Measurements from ENCODE around the gene SUPT4H1. TPM values are rescaled to one million over a fixed set of nuclear protein-coding genes. Genes with fewer than 3 reads are reported as not detected.
"Not testable (repeated sequence)": the region's sequence is repeated elsewhere in the genome, so short reads cannot be mapped to it uniquely, and the experiment has no call there.

SUPT4H1 gene
- total RNA-seq, 2 donors from 2014 or later: 50.0 to 51.4 TPM

DNA sequence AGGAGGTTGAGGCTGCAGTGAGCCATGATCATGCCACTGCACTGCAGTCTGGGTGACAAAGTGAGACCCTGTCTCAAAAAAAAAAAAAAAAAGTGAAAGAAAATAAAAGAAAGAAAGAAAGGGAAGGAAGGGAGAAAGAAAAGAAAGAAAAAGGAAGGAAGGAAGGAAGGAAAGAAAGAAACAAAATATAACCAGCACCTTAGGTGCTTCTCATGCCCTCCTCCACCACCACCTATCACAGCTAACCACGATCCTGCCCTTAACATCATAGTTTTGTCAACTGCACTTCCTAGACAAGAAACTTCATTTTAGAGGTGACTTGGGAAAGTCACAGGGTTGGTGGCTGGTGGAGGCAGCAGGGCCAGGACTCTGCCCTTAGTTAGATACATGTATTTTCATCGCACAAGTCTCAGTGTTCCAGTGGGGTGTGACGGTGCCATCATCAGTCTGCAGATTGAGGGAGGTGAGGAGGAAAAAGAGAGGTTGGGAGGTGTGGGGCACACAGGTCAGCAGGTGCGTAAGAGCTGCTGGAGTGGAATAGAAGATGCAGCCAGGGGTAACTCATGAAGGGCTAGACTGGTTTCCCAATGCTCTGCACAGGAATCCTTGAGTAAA lies 10.0 kb downstream of the SUPT4H1 start:
- Histone ChIP-seq H3K4me3 (no peak overlapping the region), H3K9me3 (no peaks in the 10 kb centered on the region), H3K27ac (no peak overlapping the region), H3K4me1 (peaks cover 0 to 8% of the 10 kb centered on the region in 2 donors), H3K27me3 (no peaks in the 10 kb centered on the region), H3K36me3 (peaks cover 31% of the 10 kb centered on the region)
- DNase-seq (ENCODE audit: low spot score): no peak
- TF ChIP-seq, protein P1, sequence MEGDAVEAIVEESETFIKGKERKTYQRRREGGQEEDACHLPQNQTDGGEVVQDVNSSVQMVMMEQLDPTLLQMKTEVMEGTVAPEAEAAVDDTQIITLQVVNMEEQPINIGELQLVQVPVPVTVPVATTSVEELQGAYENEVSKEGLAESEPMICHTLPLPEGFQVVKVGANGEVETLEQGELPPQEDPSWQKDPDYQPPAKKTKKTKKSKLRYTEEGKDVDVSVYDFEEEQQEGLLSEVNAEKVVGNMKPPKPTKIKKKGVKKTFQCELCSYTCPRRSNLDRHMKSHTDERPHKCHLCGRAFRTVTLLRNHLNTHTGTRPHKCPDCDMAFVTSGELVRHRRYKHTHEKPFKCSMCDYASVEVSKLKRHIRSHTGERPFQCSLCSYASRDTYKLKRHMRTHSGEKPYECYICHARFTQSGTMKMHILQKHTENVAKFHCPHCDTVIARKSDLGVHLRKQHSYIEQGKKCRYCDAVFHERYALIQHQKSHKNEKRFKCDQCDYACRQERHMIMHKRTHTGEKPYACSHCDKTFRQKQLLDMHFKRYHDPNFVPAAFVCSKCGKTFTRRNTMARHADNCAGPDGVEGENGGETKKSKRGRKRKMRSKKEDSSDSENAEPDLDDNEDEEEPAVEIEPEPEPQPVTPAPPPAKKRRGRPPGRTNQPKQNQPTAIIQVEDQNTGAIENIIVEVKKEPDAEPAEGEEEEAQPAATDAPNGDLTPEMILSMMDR (IDR thresholded peaks at IDR 0.05): no peak

DNA sequence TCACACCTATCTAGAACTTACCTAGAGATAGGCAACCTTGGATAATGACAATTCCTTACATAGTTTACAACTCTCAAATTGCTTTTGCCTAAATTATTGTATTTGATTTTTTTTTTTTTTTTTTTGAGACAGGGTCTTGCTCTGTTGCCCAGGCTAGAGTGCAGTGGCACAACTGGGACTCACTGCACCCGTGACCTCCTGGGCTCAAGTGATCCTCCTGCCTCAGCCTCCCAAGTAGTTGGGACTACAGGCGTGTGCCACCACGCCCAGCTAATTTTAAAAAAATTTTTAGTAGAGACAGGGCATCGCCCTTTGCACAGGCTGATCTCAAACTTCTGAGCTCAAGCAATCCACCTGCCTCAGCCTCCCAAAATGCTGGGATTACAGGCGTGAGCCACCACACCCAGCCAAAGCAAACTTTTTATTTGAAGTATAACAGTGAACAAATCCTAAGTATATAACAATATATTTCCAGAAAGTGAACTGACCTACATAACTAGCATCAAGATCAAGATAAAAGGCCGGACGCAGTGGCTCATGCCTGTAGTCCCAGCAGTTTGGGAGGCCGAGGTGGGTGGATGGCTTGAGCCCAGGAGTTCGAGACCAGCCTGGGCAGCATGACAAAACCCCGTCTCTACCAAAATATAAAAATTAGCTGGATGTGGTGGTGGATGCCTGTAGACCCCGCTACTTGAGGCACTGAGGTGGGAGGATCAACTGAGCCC lies 10.7 kb downstream of the SUPT4H1 start:
- not testable (repeated sequence) for H3K27ac ChIP-seq; DNase-seq (ENCODE audit: low spot score); H3K4me3 ChIP-seq; H3K27me3 ChIP-seq; H3K9me3 ChIP-seq
- H3K36me3 ChIP-seq: peaks cover 25% of the 10 kb centered on the region
- peaks cover 0 to 15% of the 10 kb centered on the region in 2 donors for H3K4me1 ChIP-seq

DNA sequence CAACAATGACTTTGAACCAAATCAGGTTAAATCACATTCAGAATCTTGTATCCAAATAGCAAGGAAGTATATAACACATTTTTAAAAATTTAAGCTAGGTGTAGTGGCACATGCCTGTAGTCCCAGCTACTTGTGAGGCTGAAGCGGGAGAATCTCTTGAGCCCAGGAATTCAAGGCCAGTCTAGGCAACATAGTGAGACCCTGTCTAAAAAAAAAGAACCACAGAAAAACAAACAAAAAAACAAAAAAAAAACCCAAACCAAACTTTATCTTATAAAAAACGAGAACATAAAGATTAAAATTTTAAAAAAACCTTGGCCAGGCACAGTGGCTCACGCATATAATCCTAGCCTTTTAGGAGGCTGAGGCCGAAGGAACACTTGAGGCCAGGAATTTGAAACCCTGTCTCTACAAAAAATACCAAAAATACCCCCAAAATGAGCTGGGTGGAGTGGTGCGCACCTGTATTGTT lies 11.6 kb downstream of the SUPT4H1 start:
- H3K4me1 ChIP-seq: peaks cover 0 to 20% of the 10 kb centered on the region in 2 donors
- peaks cover 16% of the 10 kb centered on the region for H3K36me3 ChIP-seq
- H3K27me3 ChIP-seq: no peaks in the 10 kb centered on the region
- H3K9me3 ChIP-seq: no peaks in the 10 kb centered on the region
- no peak overlapping the region for H3K4me3 ChIP-seq
- DNase-seq (ENCODE audit: low spot score): no peak
- TF ChIP-seq, protein P1 (IDR thresholded peaks at IDR 0.05): no peak
- no peak overlapping the region for H3K27ac ChIP-seq

DNA sequence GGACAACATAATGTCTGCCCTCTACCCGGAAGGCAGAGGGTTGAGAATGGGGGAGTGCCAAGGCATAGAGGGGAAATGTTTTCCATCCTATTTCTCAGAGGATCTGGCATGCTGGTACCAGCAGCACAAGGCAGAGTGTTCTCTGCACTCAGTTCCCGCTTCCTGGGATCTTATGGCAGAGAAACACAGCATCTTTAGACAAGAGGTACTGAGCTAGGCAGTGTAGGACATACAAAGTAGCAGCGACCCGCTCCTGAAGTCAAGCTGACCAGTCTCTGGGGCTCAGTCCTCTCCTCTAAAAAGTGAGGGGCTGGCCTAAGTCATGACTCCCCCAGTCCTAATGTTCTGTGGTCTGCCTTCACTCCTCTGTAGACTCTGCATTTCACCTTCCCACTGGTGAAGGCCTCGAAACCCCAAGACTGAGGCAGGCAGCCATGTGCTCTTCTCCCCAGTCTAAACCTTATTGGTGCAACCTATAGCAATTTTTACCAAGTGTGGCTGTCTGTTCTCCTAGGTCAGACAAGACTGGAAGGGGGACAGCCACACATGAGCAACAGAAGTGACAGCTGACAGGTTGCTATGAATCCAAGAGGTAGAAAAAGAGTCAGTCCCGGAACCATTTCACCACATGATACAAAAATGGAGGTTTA lies 12.1 kb downstream of the SUPT4H1 start:
- DNase-seq (ENCODE audit: low spot score): no peak
- TF ChIP-seq, protein P1 (IDR thresholded peaks at IDR 0.05): no peak
- H3K27ac ChIP-seq: peak overlapping the region; percentile 42 to 64
- peaks cover 10% of the 10 kb centered on the region for H3K36me3 ChIP-seq
- no peaks in the 10 kb centered on the region for H3K9me3 ChIP-seq
- peaks cover 0 to 20% of the 10 kb centered on the region in 2 donors for H3K4me1 ChIP-seq
- H3K27me3 ChIP-seq: no peaks in the 10 kb centered on the region
- H3K4me3 ChIP-seq: peak overlapping the region in 1 of 2 donors; percentile 6

DNA sequence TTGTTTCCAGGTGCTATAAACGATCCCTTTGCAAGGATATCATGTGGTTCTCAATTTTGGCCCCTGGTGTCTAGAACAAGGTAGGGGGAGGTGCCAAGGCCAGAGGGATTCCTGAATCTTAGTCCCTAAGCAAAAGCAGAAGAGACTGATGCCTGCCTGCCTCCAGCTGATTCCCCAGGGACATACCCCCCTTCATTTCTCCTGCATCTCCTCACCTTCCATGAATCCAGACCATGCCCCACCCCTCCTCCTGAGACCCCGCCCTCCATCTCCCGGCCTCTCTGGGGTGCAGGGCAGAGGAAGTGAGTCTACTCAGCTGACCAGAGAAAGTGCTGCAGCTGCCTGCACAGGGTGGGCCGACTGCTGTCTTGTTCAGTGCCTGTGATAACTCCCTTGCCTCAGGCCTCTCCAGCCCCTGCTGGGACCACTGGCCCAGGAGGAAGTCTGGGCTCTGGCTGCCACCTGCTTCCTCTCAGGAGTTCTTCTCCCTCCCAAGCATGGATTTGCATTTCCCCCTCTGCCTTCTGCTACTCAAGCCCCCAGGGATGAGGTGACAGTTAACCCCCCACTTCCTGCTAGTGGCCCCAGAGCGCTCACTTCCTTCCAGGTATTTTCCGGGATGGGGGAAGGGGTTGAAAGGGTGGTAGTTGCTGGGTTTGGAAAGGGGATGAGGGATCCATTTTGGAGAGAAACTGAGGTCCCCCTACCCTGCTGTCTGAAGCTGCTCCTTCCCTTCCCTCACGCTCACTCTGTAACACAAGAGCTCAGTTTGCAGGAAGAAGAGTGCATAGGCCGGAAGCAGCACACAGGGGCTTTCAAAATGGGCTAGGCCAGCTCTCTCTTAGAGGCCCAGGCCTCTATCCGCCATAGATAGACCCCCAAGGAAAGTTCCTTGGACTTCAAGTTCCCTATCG lies 12.9 kb downstream of the SUPT4H1 start:
- Histone ChIP-seq H3K36me3 (peaks cover 3% of the 10 kb centered on the region), H3K4me1 (peaks cover 0 to 20% of the 10 kb centered on the region in 2 donors), H3K27ac (peak overlapping the region; percentile 64 to 68), H3K4me3 (peak overlapping the region in 1 of 2 donors; percentile 6), H3K9me3 (no peaks in the 10 kb centered on the region), H3K27me3 (no peaks in the 10 kb centered on the region)
- TF ChIP-seq, protein P1 (IDR thresholded peaks at IDR 0.05): no peak
- no peak for DNase-seq (ENCODE audit: low spot score)

Measured in right atrium auricular region (tissue), 2 donors.